K562 (cell line): ENCODE results near the gene RASSF7. TPM values are rescaled to one million over a fixed set of nuclear protein-coding genes. Genes with fewer than 3 reads are reported as not detected.

ENCODE experiments used
- ATAC-seq: fragments of 200-7000 bp; cut with Tn5 transposase; 3 replicates; pipeline ENCODE4 v1.9.1; 2020; ENCODE audit warnings: moderate library complexity
- BruUV-seq: library from RNA; stranded (reverse); fragments of 400-500 nt; replicated peaks from 2 replicates; lab custom pipeline; 2021; lab: Mats Ljungman, UMichigan
- CTCF ChIA-PET: fragments of 300-600 bp; formaldehyde crosslinking; extraction: SDS; loops from one replicate; lab custom pipeline; 2021; ENCODE audit warnings: low intra/inter-chr PET ratio; lab: Yijun Ruan, JAX
- POLR2A ChIA-PET: fragments of 300-600, 350-650 bp; sonication (Branson Sonifier 250); formaldehyde crosslinking; extraction: SDS; loops from one replicate; lab custom pipeline; 2021; ENCODE audit warnings: antibody characterized with exemption, inconsistent platforms; lab: Yijun Ruan, JAX
- DNase-seq, 4 experiments: peaks; one replicate each; pipeline versions ENCODE4 v3.0.0 to v3.0.0-alpha.2; 2011 to 2018; ENCODE audit warnings: low spot score in 3 of 4, mixed read lengths in 3 of 4; ENCODE audit errors: extremely low read depth in 1 of 4
- FAIRE-seq: peaks from 2 replicates; lab custom pipeline; 2011; peaks lifted over from hg19 to GRCh38; lab: Jason Lieb, UNC
- H2AFZ ChIP-seq: 2 replicates; pipeline ENCODE4 v1.6.0; 2011; ENCODE audit warnings: low read depth, low read length, control low read depth, inconsistent platforms
- H3K27ac ChIP-seq: fragments of 200-600 bp; 3 replicates; pipeline ENCODE4 v1.8.0; 2011; ENCODE audit warnings: low read depth, mild to moderate bottlenecking, control low read depth, inconsistent platforms, low read length, moderate library complexity, mixed read lengths; ENCODE audit errors: extremely low read depth
- H3K27me3 ChIP-seq, 2 experiments: fragments of 300-600 bp in 1 of 2; 2 replicates in 1 of 2; 3 replicates in 1 of 2; pipeline versions ENCODE4 v1.6.0 to v1.8.0; 2011; ENCODE audit warnings: inconsistent platforms in 2 of 2, low read length in 2 of 2, mild to moderate bottlenecking in 1 of 2, mixed read lengths in 1 of 2, moderate library complexity in 1 of 2; ENCODE audit not compliant: control insufficient read depth in 2 of 2, insufficient read depth in 2 of 2
- H3K36me3 ChIP-seq: fragments of 300-600 bp; 3 replicates; pipeline ENCODE4 v1.8.0; 2011; ENCODE audit warnings: mild to moderate bottlenecking, low read length, inconsistent platforms; ENCODE audit not compliant: control insufficient read depth, insufficient read depth
- H3K4me1 ChIP-seq, 2 experiments: fragments of 200-600 bp in 1 of 2; replicated peaks in 1 of 2; 2 replicates in 1 of 2; 3 replicates in 1 of 2; pipeline versions ENCODE4 v1.5.1 to v1.8.0; 2011; ENCODE audit warnings: inconsistent platforms in 2 of 2, low read length in 2 of 2, mild to moderate bottlenecking in 1 of 2, mixed read lengths in 1 of 2, moderate library complexity in 1 of 2; ENCODE audit not compliant: control insufficient read depth in 2 of 2, insufficient read depth in 2 of 2
- H3K4me2 ChIP-seq: 2 replicates; pipeline ENCODE4 v1.6.1; 2011; ENCODE audit warnings: low read length, control low read depth, inconsistent platforms, mixed read lengths; ENCODE audit not compliant: insufficient read depth
- H3K4me3 ChIP-seq: fragments of 200-600 bp; sonication (generic), shearing (Covaris generic); 2 replicates; pipeline ENCODE4 v1.5.1; 2016; ENCODE audit warnings: control low read depth, inconsistent platforms
- H3K79me2 ChIP-seq: fragments of 200-600 bp; 3 replicates; pipeline ENCODE4 v1.8.0; 2011; ENCODE audit warnings: low read length, inconsistent platforms; ENCODE audit not compliant: control insufficient read depth, insufficient read depth
- H3K9ac ChIP-seq, 2 experiments: 2 replicates each; pipeline versions ENCODE4 v1.6.0 to v1.6.1; 2011; ENCODE audit warnings: low read depth in 2 of 2, low read length in 2 of 2, control low read depth in 1 of 2, inconsistent platforms in 1 of 2, mild to moderate bottlenecking in 1 of 2, mixed read lengths in 1 of 2; ENCODE audit not compliant: insufficient read depth in 1 of 2
- H3K9me1 ChIP-seq: one replicate; pipeline ENCODE4 v1.6.0; 2011; ENCODE audit warnings: inconsistent platforms, mild to moderate bottlenecking, low read length, moderate library complexity; ENCODE audit not compliant: control insufficient read depth, insufficient read depth
- H3K9me3 ChIP-seq: replicated peaks from 2 replicates; pipeline ENCODE4 v1.5.1; 2011; ENCODE audit warnings: low read depth, low read length, inconsistent platforms; ENCODE audit not compliant: control insufficient read depth, insufficient read depth
- H4K20me1 ChIP-seq: replicated peaks from 2 replicates; pipeline ENCODE4 v1.6.1; 2011; ENCODE audit warnings: low read length, inconsistent platforms, mixed read lengths; ENCODE audit not compliant: control insufficient read depth, insufficient read depth
- CEBPZ ChIP-seq: fragments of 150-350 bp; IDR thresholded peaks from 2 replicates; pipeline ENCODE4 v1.6.1; 2014; ENCODE audit warnings: low read depth, mild to moderate bottlenecking, low read length, borderline replicate concordance
- GABPB2 ChIP-seq: fragments of 250-450 bp; sonication (Bioruptor Pico); conservative IDR thresholded peaks from 2 replicates; pipeline ENCODE4 v1.5.1; 2021; ENCODE audit warnings: mild to moderate bottlenecking
- GMEB1 ChIP-seq: fragments of 250-450 bp; sonication (Bioruptor Pico); IDR thresholded peaks from 2 replicates; pipeline ENCODE4 v1.4.0; 2020; ENCODE audit warnings: mild to moderate bottlenecking
- MAFG ChIP-seq: fragments of 450-650 bp; conservative IDR thresholded peaks from 2 replicates; pipeline ENCODE4 v1.6.1; 2016; ENCODE audit warnings: missing genetic modification characterization, missing compliant biosample characterization
- MED1 ChIP-seq: sonication (generic); formaldehyde crosslinking; IDR thresholded peaks from 2 replicates; pipeline ENCODE4 v1.8.1; 2023; ENCODE audit warnings: missing genetic modification reagents, borderline replicate concordance
- NCOR1 ChIP-seq: fragments of 450-650 bp; IDR thresholded peaks from 2 replicates; pipeline ENCODE4 v1.6.1; 2016; ENCODE audit warnings: mild to moderate bottlenecking, moderate library complexity
- NFE2 ChIP-seq: IDR thresholded peaks from 2 replicates; pipeline ENCODE4 v1.6.1; 2014; ENCODE audit warnings: antibody characterized with exemption, low read depth
- OTX1 ChIP-seq: fragments of 450-650 bp; formaldehyde crosslinking; IDR thresholded peaks from 2 replicates; pipeline ENCODE4 v1.4.0; 2022; ENCODE audit warnings: mild to moderate bottlenecking
- POLR3A ChIP-seq: IDR thresholded peaks from 2 replicates; pipeline ENCODE4 v1.6.1; 2011; ENCODE audit warnings: borderline replicate concordance, mild to moderate bottlenecking, moderate library complexity; ENCODE audit not compliant: insufficient read length, insufficient read depth; ENCODE audit errors: extremely low read depth
- RBM15 ChIP-seq: fragments of 200-400 bp; formaldehyde crosslinking; IDR thresholded peaks from 2 replicates; pipeline ENCODE4 v1.6.1; 2018; ENCODE audit warnings: mild to moderate bottlenecking, low read length, moderate library complexity; ENCODE audit not compliant: insufficient read depth
- TAF15 ChIP-seq: fragments of 200-400 bp; formaldehyde crosslinking; IDR thresholded peaks from 2 replicates; pipeline ENCODE4 v1.6.1; 2017; ENCODE audit warnings: mild to moderate bottlenecking, low read depth, low read length, moderate library complexity
- TEAD4 ChIP-seq, 2 experiments: sonication (generic) in 1 of 2; formaldehyde crosslinking in 1 of 2; IDR thresholded peaks; 2 replicates each; pipeline versions ENCODE4 v1.6.1 to v1.8.0; 2012 to 2022; ENCODE audit warnings: borderline replicate concordance in 1 of 2, inconsistent platforms in 1 of 2, low read length in 1 of 2, mild to moderate bottlenecking in 1 of 2, missing genetic modification reagents in 1 of 2
- THAP12 ChIP-seq: fragments of 250-450 bp; sonication (Bioruptor Pico); IDR thresholded peaks from 2 replicates; pipeline ENCODE4 v1.9.0; 2021; ENCODE audit warnings: mild to moderate bottlenecking, inconsistent platforms
- ZNF444 ChIP-seq: fragments of 250-450 bp; sonication (Bioruptor Pico); IDR thresholded peaks from 2 replicates; pipeline ENCODE4 v1.4.0; 2020; ENCODE audit warnings: mild to moderate bottlenecking, moderate library complexity
- WGBS: fragments of 100-300 bp; shearing (Covaris generic); methylation state at CpG from one replicate; pipeline ENCODE4 v1.1.6; 2016; ENCODE audit warnings: low coverage, mixed read lengths; ENCODE audit not compliant: insufficient coverage; ENCODE audit errors: missing lambda C conversion rate; 5-methylcytosine and 5-hydroxymethylcytosine counted together
- in situ Hi-C: fragments of 300-500 bp; cut with MboI; formaldehyde crosslinking; loops from 4 replicates; pipeline ENCODE4 v1.15.0; 2018; ENCODE audit warnings: inconsistent platforms, mixed read lengths
- intact Hi-C: fragments of 100-400 bp; cut with micrococcal nuclease; formaldehyde crosslinking; loops from 2 replicates; pipeline ENCODE4 v1.14.2; 2022
- polyA plus RNA-seq, 8 experiments: library from polyadenylated mRNA; depleted of rRNA in 4 of 8; stranded (reverse) in 5 of 8; unstranded in 3 of 8; fragments of >200 nt; fragmentation: Nextera tagmentation in 2 of 8; fragmentation: Illumina TruSeq in 1 of 8; extraction: Ambion mirVana in 2 of 8; extraction: Trizol in 1 of 8; gene quantifications; 2 replicates each; pipeline versions ENCODE4 v1.2.1 to v1.2.3, GENCODE V29; 2011 to 2014; ENCODE audit warnings: inconsistent platforms in 1 of 8, missing spikeins in 1 of 8
- total RNA-seq, 7 experiments: library from RNA; depleted of rRNA in 6 of 7; stranded (reverse); fragments of >200 nt in 6 of 7; fragmentation: Illumina TruSeq in 2 of 7; extraction: Trizol in 2 of 7; gene quantifications; 2 replicates each; pipeline versions ENCODE4 v1.2.1 to v1.2.3, GENCODE V29; 2011 to 2021; ENCODE audit warnings: low replicate concordance in 1 of 7

The RASSF7 gene
- total and polyA plus RNA-seq, 9 of the 15 experiments (the other 6 are each of a cell fraction or from before 2014, with no cell fraction given): 0.41 to 45.2 (median 18.6) TPM

GRCh38 chr11:613369-613968 is 52.7 kb downstream of the RASSF7 start:
- Histone ChIP-seq H3K9me3 (no peaks in the 10 kb centered on the region), H3K9me1 (peaks cover 6% of the 10 kb centered on the region), H3K4me3 (no peak overlapping the region), H3K27me3 (no peaks in the 10 kb centered on the region), H3K4me1 (peaks cover 8 to 76% of the 10 kb centered on the region in 2 experiments), H3K9ac (peak overlapping the region in 1 of 2 experiments; percentile 75; a peak in 1 of 4 replicates), H4K20me1 (peaks cover 13% of the 10 kb centered on the region), H3K27ac (peak overlapping the region; percentile 56; the same call in 1 of the 3 replicates), H3K36me3 (peaks cover 83% of the 10 kb centered on the region; the same call in 2 of the 3 replicates), H3K79me2 (peaks cover 9% of the 10 kb centered on the region; the same call in 1 of the 3 replicates), H2AFZ (no peak overlapping the region), H3K4me2 (no peak overlapping the region)
- 27% methylated on average over 14 of the region's 36 CpGs for WGBS
- CTCF ChIA-PET: no interaction called here
- ATAC-seq (peak; percentile 73), FAIRE-seq (no peak), DNase-seq (peak; percentile 85 to 93 (median 90))
- intact Hi-C loops (loop anchor here (10.0 kb wide), 1 partner anchor 59 kb away; no protein-coding TSS in a partner anchor), in situ Hi-C loops (no loop called here)
- POLR2A ChIA-PET: interaction anchor here (0.5 to 1.6 kb wide), 4 partner anchors 10 to 135 kb away, joined by 3 to 5 read pairs (median 4); no protein-coding TSS in a partner anchor
- no TSS peak for BruUV-seq
- no peak for TF ChIP-seq GMEB1 (CRISPR knock-in tag)
- TF ChIP-seq CEBPZ: no peak
- TF ChIP-seq THAP12 (CRISPR knock-in tag): 0 out of 2 replicates have a peak, but pooled peaks have one; percentile 35
- TF ChIP-seq NFE2: no peak
- TF ChIP-seq POLR3A: no peak
- no peak for TF ChIP-seq RBM15
- TF ChIP-seq TEAD4 (IDR thresholded peaks at IDR 0.05; ENCODE audit: low read length): no peak
- no peak for TF ChIP-seq TEAD4 (CRISPR knock-in tag; IDR thresholded peaks at IDR 0.05; ENCODE audit: borderline replicate concordance)
- no peak for TF ChIP-seq OTX1
- no peak for TF ChIP-seq MED1 (CRISPR knock-in tag)
- TF ChIP-seq MAFG: no peak
- TF ChIP-seq ZNF444: no peak
- TF ChIP-seq TAF15: no peak
- no peak for TF ChIP-seq NCOR1
- TF ChIP-seq GABPB2 (CRISPR knock-in tag): no peak
